ENCODE data around the gene ZBTB22. TPM values are rescaled to one million over a fixed set of nuclear protein-coding genes. Genes with fewer than 3 reads are reported as not detected.

The ZBTB22 gene
- total RNA-seq, 1 experiment from 2014 or later, result 4.9 TPM

DNA sequence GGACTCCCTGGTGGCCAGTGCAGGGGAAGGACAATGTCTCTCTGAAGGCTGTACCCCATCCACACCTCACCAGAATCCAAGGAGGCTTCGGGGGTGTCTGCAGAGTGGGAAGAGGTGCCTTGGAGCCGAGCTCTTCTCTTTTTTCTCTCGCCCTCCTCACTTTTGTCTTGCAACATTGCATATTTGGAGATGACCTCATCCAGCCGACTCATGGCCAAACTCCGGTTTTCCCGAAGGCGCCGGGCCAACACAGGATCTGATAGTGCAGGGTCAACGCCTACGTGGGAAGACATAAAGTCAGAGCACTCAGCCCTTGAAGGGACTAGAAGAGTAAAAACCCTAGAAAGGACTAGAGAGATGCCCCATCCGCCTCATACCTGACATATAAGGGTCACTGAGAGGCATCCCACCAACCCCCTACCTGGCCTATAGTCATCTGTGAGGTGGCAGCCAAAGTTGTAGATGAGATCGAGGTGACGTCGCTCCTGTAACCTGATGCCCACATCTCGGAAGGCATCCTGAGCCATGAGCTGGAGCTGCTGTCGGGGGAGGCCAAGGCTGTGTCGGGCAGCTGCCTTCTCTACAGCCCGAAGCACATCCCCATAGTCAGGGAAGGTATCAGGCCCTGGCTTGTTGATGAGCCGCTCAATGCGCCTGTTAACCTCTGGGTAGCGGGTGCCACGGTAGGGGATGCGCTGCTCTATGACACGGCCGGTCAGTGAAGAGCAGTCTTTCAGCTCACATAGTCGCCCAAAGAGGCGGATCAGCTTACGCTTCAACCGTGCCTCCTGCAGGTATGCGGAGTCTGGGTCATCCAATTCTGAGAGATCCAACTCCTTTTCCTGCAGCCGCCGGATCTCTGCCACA lies 3.0 kb upstream of the ZBTB22 start:
- peaks cover 29% of the 10 kb centered on the region for H3K79me2 ChIP-seq (ENCODE audit: low read length)
- no peaks in the 10 kb centered on the region for H3K9me2 ChIP-seq (replicated peaks; ENCODE audit: insufficient read depth, low read length)
- peaks cover 61% of the 10 kb centered on the region for H3K4me1 ChIP-seq (ENCODE audit: low read length)
- no peak for DNase-seq
- no peaks in the 10 kb centered on the region for H3K9me3 ChIP-seq (ENCODE audit: low read length)
- H3K36me3 ChIP-seq (ENCODE audit: insufficient read depth, low read length), result peaks cover 26% of the 10 kb centered on the region
- H3K9ac ChIP-seq (ENCODE audit: low read length), result peak overlapping the region; percentile 97
- no peak overlapping the region; the same call in 1 of the 2 replicates for H3K4me3 ChIP-seq (ENCODE audit: low read length)
- no peak overlapping the region; the same call in 1 of the 2 replicates for H3K27ac ChIP-seq (ENCODE audit: low read length)
- H3K27me3 ChIP-seq (ENCODE audit: low read length), result no peaks in the 10 kb centered on the region
- H3K4me2 ChIP-seq (ENCODE audit: low read depth, low read length, poor library complexity, severe bottlenecking), result peak overlapping the region; percentile 92
- no peak overlapping the region for H2AFZ ChIP-seq (ENCODE audit: low read length)
- peaks cover 20% of the 10 kb centered on the region for H4K20me1 ChIP-seq (ENCODE audit: insufficient read depth, low read depth, low read length)

DNA sequence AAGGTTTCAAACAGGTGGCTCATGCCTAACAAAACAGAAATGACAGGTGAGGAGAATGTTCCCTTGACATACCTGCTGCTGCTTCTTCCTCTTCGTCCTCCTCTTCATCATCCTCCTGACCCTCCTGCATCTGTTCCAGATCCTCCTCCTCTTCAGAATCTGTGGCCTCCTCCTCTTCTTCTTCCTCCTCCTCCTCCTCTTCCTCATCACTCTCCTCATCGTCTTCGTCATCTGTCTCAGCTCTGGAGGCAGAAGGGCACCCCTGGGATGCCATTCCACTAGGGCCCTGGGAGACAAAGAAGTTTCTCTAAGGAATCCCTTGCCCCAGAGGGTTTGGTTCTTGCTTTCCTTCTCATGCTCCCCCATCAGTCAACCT lies 2.4 kb upstream of the ZBTB22 start:
- no peak overlapping the region; the same call in 1 of the 2 replicates for H3K27ac ChIP-seq (ENCODE audit: low read length)
- no peak overlapping the region for H2AFZ ChIP-seq (ENCODE audit: low read length)
- H3K4me1 ChIP-seq (ENCODE audit: low read length), result peaks cover 67% of the 10 kb centered on the region
- peaks cover 20% of the 10 kb centered on the region for H4K20me1 ChIP-seq (ENCODE audit: insufficient read depth, low read depth, low read length)
- peaks cover 26% of the 10 kb centered on the region for H3K36me3 ChIP-seq (ENCODE audit: insufficient read depth, low read length)
- peaks cover 29% of the 10 kb centered on the region for H3K79me2 ChIP-seq (ENCODE audit: low read length)
- H3K9ac ChIP-seq (ENCODE audit: low read length), result peak overlapping the region; percentile 40
- no peaks in the 10 kb centered on the region for H3K27me3 ChIP-seq (ENCODE audit: low read length)
- DNase-seq, result no peak
- no peaks in the 10 kb centered on the region for H3K9me2 ChIP-seq (replicated peaks; ENCODE audit: insufficient read depth, low read length)
- no peak overlapping the region for H3K4me3 ChIP-seq (ENCODE audit: low read length)
- no peaks in the 10 kb centered on the region for H3K9me3 ChIP-seq (ENCODE audit: low read length)
- peak overlapping the region; percentile 65 for H3K4me2 ChIP-seq (ENCODE audit: low read depth, low read length, poor library complexity, severe bottlenecking)

DNA sequence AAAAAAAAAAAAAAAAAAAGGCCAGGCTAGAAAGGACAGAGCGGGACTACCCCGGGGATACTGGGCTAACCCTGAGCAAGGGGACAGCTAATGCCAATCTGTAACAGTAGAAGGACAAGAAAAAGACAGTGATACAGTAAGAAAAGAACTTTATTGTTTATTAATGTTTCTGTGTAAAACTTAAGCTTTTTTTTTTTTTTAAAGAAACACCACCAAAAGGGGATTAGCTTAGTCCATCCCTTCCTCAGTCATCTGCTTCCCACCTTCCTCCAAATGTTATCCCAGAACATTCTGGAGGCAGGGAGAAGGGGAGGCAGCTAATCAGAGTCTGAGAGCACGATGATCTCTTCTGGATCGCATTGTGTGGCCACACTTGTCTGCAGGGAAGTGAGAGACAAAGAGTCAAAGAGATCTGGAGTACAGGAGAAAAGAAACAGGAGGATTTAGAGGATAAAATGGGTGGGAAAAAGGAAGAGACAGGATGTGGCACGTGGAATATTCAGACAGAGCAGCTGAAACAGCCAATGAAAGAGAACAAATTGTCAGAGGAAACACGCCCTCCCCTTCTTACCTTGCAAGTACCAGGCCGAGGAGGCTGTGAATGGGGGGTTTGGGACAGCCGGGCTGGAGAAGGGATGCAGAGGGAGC lies 1.0 kb upstream of the ZBTB22 start:
- no peaks in the 10 kb centered on the region for H3K9me3 ChIP-seq (ENCODE audit: low read length)
- no peak overlapping the region for H2AFZ ChIP-seq (ENCODE audit: low read length)
- H3K4me3 ChIP-seq (ENCODE audit: low read length), result peak overlapping the region; percentile 64
- H3K9ac ChIP-seq (ENCODE audit: low read length), result peak overlapping the region; percentile 40
- H3K9me2 ChIP-seq (replicated peaks; ENCODE audit: insufficient read depth, low read length), result no peaks in the 10 kb centered on the region
- no peaks in the 10 kb centered on the region for H3K27me3 ChIP-seq (ENCODE audit: low read length)
- no peak for DNase-seq
- peak overlapping the region; percentile 68 for H3K27ac ChIP-seq (ENCODE audit: low read length)
- H3K4me1 ChIP-seq (ENCODE audit: low read length), result peaks cover 63% of the 10 kb centered on the region
- H3K36me3 ChIP-seq (ENCODE audit: insufficient read depth, low read length), result peaks cover 26% of the 10 kb centered on the region
- H4K20me1 ChIP-seq (ENCODE audit: insufficient read depth, low read depth, low read length), result peaks cover 20% of the 10 kb centered on the region
- peaks cover 34% of the 10 kb centered on the region for H3K79me2 ChIP-seq (ENCODE audit: low read length)
- H3K4me2 ChIP-seq (ENCODE audit: low read depth, low read length, poor library complexity, severe bottlenecking), result peak overlapping the region; percentile 65

DNA sequence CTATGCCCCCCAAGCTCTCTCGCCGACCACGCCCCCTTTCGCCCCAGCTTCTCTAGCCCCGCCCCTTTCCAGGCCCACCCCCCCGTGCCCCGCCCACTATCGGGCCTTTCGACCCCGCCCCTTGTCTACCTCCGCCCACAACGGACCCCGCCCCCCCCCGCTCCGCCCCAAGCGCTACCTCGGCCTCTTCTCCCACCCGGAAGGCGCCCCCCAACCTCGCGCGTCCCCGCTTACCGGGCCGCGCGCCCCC lies 200 bp downstream of the ZBTB22 start:
- no peak for DNase-seq
- H3K36me3 ChIP-seq (ENCODE audit: insufficient read depth, low read length), result peaks cover 26% of the 10 kb centered on the region
- no peak overlapping the region for H3K27ac ChIP-seq (ENCODE audit: low read length)
- no peaks in the 10 kb centered on the region for H3K9me3 ChIP-seq (ENCODE audit: low read length)
- peaks cover 41% of the 10 kb centered on the region for H3K79me2 ChIP-seq (ENCODE audit: low read length)
- no peaks in the 10 kb centered on the region for H3K9me2 ChIP-seq (replicated peaks; ENCODE audit: insufficient read depth, low read length)
- H3K4me3 ChIP-seq (ENCODE audit: low read length), result peak overlapping the region; percentile 64; the same call in 1 of the 2 replicates
- peaks cover 23% of the 10 kb centered on the region for H4K20me1 ChIP-seq (ENCODE audit: insufficient read depth, low read depth, low read length)
- peaks cover 64% of the 10 kb centered on the region for H3K4me1 ChIP-seq (ENCODE audit: low read length)
- H2AFZ ChIP-seq (ENCODE audit: low read length), result no peak overlapping the region
- H3K9ac ChIP-seq (ENCODE audit: low read length), result peak overlapping the region; percentile 64
- H3K4me2 ChIP-seq (ENCODE audit: low read depth, low read length, poor library complexity, severe bottlenecking), result peak overlapping the region; percentile 57
- H3K27me3 ChIP-seq (ENCODE audit: low read length), result no peaks in the 10 kb centered on the region

DNA sequence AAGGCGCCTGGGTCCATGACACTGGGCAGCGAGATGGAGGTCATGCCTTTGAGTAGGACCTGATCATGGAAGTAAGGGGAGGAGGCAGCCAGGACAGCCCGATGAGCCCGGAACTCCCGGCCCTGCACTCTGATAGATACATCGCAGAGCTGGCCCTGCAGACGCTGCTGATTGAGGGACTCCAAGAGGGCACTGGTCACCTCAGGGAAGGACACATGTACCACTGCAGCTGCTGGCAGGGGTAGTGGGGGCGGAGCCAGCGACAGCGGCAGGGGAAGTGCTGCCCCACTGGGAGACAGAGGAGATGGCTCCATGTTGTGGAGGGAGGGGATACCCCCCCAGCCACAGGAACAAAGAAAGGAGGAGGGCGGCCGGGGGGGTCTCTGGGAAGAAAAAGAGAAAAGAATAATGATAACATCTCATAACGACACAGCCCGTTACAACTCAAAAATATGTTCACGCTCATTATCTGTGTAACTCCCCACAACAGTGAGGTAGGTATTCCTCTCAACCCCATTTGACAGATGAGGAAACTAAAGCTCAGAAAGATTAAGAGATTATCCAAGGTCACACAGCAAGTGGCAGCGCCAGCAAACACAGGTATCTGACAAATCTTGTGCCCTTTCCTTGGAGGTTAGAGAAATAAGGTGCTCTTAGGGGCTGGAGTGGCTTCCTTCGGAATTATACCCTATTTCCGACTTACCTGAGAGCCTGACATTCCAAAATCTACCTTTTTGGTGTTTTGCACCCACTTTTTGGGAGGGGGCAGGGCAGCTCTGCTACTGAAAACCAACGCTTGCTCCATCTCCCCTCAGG lies 733 bp downstream of the ZBTB22 start:
- Histone ChIP-seq H2AFZ (ENCODE audit: low read length) (no peak overlapping the region), H3K9me2 (replicated peaks; ENCODE audit: insufficient read depth, low read length) (no peaks in the 10 kb centered on the region), H3K9me3 (ENCODE audit: low read length) (no peaks in the 10 kb centered on the region), H3K27me3 (ENCODE audit: low read length) (no peaks in the 10 kb centered on the region), H3K36me3 (ENCODE audit: insufficient read depth, low read length) (peaks cover 26% of the 10 kb centered on the region), H3K9ac (ENCODE audit: low read length) (peak overlapping the region; percentile 24; the same call in 1 of the 2 replicates), H3K4me3 (ENCODE audit: low read length) (peak overlapping the region; percentile 61), H3K27ac (ENCODE audit: low read length) (no peak overlapping the region), H3K79me2 (ENCODE audit: low read length) (peaks cover 41% of the 10 kb centered on the region), H3K4me1 (ENCODE audit: low read length) (peaks cover 67% of the 10 kb centered on the region), H4K20me1 (ENCODE audit: insufficient read depth, low read depth, low read length) (peaks cover 26% of the 10 kb centered on the region), H3K4me2 (ENCODE audit: low read depth, low read length, poor library complexity, severe bottlenecking) (peak overlapping the region; percentile 57)
- peak; percentile 56 for DNase-seq

DNA sequence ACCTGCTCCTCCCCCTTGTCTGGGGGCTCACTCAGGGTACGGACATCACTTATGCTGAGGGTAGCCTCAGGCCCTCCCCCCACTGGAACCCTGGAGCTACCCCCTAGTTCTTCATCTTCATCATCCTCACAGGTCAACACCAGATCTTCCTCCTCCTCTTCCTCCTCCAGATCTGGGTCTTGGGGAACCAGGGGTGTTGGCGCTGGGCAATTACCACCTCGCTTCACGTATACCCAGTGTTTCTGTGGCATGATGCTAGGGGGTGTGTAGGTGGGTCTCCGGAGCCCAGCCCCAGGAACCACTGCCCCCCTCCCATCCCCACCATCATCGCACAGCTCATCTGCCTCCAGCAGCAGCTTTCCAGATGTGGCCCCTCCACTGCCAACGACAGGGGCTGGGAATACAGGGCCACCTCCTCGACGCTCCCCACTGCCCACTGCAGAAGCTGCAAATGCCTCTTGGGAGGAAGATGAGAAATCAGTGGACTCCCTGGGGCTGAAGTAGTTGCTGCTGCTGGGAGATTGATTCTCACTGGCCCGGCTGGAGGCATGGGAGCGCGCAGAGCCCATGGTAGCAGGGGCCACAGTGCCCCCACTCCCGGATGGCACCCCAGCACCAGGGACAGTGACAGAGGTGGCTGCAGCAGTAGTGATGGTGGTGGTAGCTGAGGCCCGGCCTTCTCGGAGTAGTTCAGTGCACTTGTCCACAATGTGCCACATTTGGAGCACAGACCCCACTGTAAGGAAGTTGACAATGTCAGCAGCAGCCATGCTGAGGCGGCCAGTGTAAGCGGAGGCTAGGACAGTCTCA lies 1.5 kb downstream of the ZBTB22 start:
- peaks cover 41% of the 10 kb centered on the region for H3K79me2 ChIP-seq (ENCODE audit: low read length)
- H3K9ac ChIP-seq (ENCODE audit: low read length), result peak overlapping the region; percentile 94; the same call in 1 of the 2 replicates
- peak overlapping the region; percentile 97 for H3K4me2 ChIP-seq (ENCODE audit: low read depth, low read length, poor library complexity, severe bottlenecking)
- no peaks in the 10 kb centered on the region for H3K9me3 ChIP-seq (ENCODE audit: low read length)
- H3K4me1 ChIP-seq (ENCODE audit: low read length), result peaks cover 62% of the 10 kb centered on the region
- peaks cover 24% of the 10 kb centered on the region for H3K36me3 ChIP-seq (ENCODE audit: insufficient read depth, low read length)
- no peaks in the 10 kb centered on the region for H3K9me2 ChIP-seq (replicated peaks; ENCODE audit: insufficient read depth, low read length)
- H4K20me1 ChIP-seq (ENCODE audit: insufficient read depth, low read depth, low read length), result peaks cover 21% of the 10 kb centered on the region
- H3K27ac ChIP-seq (ENCODE audit: low read length), result no peak overlapping the region
- H3K27me3 ChIP-seq (ENCODE audit: low read length), result no peaks in the 10 kb centered on the region
- no peak overlapping the region for H2AFZ ChIP-seq (ENCODE audit: low read length)
- no peak for DNase-seq
- H3K4me3 ChIP-seq (ENCODE audit: low read length), result no peak overlapping the region

DNA sequence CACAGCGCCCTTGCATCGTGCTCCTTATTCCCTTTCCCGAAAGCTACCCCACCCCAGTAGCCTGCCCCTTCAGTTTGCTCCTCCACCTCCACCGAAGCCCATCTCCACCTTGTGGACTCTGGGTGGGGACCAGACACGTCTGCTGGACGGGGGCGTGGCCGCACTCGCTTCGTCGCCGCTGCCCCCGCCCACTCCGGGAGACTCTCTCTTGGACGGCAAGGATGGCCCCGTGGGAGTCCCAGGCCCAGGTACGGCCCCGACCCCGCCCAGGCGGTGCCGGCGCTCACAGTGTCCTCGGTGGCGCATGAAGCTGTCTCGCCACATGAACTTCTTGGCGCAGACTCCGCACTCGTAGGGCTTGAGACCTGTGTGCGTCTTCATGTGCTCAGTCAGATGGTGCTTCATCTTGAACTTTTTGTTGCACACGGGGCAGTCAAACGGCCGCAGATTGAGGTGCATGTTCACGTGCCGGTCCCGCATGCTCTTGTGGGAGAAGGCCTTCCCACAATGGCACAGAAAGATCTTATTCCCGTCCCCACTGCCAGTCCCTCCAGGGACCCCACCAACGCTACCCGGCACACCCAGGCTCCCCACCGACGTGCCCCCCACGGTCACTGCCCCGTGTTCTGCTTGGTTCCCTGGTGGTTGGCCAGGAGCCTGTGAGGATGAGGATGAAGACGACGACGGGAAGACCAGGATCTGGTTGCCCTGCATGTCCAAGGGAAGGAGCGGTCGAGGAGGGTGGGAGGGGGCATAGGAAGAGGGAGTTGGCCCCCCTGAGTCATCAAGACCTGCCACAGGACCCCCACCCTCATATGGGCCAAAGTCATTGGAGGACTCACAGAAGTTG lies 2.4 kb downstream of the ZBTB22 start:
- Histone ChIP-seq H4K20me1 (ENCODE audit: insufficient read depth, low read depth, low read length) (peaks cover 13% of the 10 kb centered on the region), H3K9me3 (ENCODE audit: low read length) (no peaks in the 10 kb centered on the region), H3K79me2 (ENCODE audit: low read length) (peaks cover 41% of the 10 kb centered on the region), H3K9me2 (replicated peaks; ENCODE audit: insufficient read depth, low read length) (no peaks in the 10 kb centered on the region), H3K27me3 (ENCODE audit: low read length) (no peaks in the 10 kb centered on the region), H3K4me2 (ENCODE audit: low read depth, low read length, poor library complexity, severe bottlenecking) (peak overlapping the region; percentile 97), H3K27ac (ENCODE audit: low read length) (peak overlapping the region; percentile 86), H3K36me3 (ENCODE audit: insufficient read depth, low read length) (peaks cover 17% of the 10 kb centered on the region; the same call in 1 of the 2 replicates), H3K9ac (ENCODE audit: low read length) (peak overlapping the region; percentile 94), H3K4me3 (ENCODE audit: low read length) (peak overlapping the region; percentile 96), H3K4me1 (ENCODE audit: low read length) (peaks cover 53% of the 10 kb centered on the region), H2AFZ (ENCODE audit: low read length) (peak overlapping the region; percentile 44)
- DNase-seq, result peak; percentile 82

Measured in Karpas-422 (cell line).